Measurements from ENCODE around the gene PEAR1.

- TF ChIP-seq EZH2 (IDR thresholded peaks at IDR 0.05) (no peak), POLR2AphosphoS5 (IDR thresholded peaks at IDR 0.05; ENCODE audit: borderline replicate concordance, low read depth, low read length) (no peak)
These were observed 1.9 kb downstream of the PEAR1 start for GRCh38 chr1:156895455-156895812.
